ENCODE results near the gene PTPRK. TPM values are rescaled to one million over a fixed set of nuclear protein-coding genes. Genes with fewer than 3 reads are reported as not detected.

The PTPRK gene
- total RNA-seq, 2 donors from 2014 or later = 60.6 to 121 TPM

DNA sequence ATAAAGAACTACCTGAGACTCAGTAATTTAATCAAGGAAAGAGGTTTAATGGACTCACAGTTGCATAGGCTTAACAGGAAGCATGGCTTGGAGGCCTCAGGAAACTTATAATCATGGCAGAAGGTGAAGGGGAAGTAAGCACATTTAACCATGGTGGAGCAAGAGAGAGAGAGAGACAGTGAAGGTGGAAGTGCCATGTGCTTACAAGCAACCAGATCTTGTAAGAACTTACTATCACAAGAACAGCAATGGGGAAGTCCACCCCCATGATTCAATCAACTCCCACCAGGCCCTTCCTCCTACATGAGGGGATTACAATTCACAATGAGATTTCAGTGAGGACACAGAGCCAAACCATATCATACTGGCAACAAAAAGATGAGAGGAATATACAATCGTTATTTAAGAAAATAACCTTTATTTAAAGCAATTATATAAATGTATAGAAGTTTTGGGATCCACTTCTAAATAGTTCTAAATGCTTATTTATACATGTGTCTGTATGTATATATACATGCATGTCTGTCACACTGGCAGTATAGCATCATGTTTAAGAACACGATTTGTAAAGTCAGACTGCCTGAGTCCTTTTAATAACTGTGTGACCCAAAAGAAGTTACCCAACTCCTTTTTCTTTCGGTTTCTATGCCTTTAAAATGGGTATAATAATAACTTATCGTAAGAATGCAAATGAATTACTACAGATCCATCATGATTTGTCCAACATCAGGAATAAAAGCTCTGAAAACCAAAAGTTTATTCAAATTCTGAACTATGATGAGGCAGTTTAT lies 363.9 kb downstream of the PTPRK start:
- H3K4me3 ChIP-seq = no peak overlapping the region
- TF ChIP-seq, protein P1, sequence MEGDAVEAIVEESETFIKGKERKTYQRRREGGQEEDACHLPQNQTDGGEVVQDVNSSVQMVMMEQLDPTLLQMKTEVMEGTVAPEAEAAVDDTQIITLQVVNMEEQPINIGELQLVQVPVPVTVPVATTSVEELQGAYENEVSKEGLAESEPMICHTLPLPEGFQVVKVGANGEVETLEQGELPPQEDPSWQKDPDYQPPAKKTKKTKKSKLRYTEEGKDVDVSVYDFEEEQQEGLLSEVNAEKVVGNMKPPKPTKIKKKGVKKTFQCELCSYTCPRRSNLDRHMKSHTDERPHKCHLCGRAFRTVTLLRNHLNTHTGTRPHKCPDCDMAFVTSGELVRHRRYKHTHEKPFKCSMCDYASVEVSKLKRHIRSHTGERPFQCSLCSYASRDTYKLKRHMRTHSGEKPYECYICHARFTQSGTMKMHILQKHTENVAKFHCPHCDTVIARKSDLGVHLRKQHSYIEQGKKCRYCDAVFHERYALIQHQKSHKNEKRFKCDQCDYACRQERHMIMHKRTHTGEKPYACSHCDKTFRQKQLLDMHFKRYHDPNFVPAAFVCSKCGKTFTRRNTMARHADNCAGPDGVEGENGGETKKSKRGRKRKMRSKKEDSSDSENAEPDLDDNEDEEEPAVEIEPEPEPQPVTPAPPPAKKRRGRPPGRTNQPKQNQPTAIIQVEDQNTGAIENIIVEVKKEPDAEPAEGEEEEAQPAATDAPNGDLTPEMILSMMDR (IDR thresholded peaks at IDR 0.05) = no peak
- TF ChIP-seq POLR2A (IDR thresholded peaks at IDR 0.05) = no peak
- H3K36me3 ChIP-seq (replicated peaks in 1 of 2; ENCODE audit: insufficient read depth in 1 of 2, low read depth in 2 of 2) = no peaks in the 10 kb centered on the region
- H3K27ac ChIP-seq = no peak overlapping the region
- intact Hi-C loops (cut with DNase I) = no loop called here
- no peaks in the 10 kb centered on the region for H3K4me1 ChIP-seq
- DNase-seq (no peak), ATAC-seq (no peak)
- H3K9me3 ChIP-seq = no peaks in the 10 kb centered on the region
- no peaks in the 10 kb centered on the region for H3K27me3 ChIP-seq
- 93 to 94% methylated on average over 4 of the region's 4 CpGs for WGBS, 2 donors

DNA sequence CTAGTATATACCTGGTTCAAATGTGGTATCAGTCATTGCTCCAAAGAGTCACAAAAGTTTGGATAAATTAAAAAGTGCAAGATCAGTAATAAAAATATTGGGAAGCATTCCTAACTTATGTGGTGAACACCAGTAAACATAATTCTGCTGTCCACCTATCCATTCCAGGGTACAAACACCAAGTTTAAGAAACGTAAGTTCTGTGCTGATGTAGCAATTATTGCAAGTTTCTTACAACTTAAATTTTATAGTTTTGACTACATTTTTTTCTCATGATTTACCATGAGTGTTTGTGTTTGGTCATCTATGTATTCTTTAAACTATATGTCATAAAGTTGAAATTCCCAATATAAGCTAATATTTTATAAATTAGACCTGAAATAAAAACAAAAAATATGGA lies 364.6 kb downstream of the PTPRK start:
- no peaks in the 10 kb centered on the region for H3K9me3 ChIP-seq
- no peak for TF ChIP-seq POLR2A (IDR thresholded peaks at IDR 0.05)
- TF ChIP-seq, protein P1 (IDR thresholded peaks at IDR 0.05) = no peak
- no peaks in the 10 kb centered on the region for H3K27me3 ChIP-seq
- ATAC-seq (no peak), DNase-seq (no peak)
- intact Hi-C loops (cut with DNase I) = no loop called here
- H3K27ac ChIP-seq = no peak overlapping the region
- H3K4me1 ChIP-seq = no peaks in the 10 kb centered on the region
- H3K4me3 ChIP-seq = no peak overlapping the region
- 98 to 100% methylated on average over 1 of the region's 1 CpG for WGBS, 2 donors
- H3K36me3 ChIP-seq (replicated peaks in 1 of 2; ENCODE audit: insufficient read depth in 1 of 2, low read depth in 2 of 2) = no peaks in the 10 kb centered on the region

DNA sequence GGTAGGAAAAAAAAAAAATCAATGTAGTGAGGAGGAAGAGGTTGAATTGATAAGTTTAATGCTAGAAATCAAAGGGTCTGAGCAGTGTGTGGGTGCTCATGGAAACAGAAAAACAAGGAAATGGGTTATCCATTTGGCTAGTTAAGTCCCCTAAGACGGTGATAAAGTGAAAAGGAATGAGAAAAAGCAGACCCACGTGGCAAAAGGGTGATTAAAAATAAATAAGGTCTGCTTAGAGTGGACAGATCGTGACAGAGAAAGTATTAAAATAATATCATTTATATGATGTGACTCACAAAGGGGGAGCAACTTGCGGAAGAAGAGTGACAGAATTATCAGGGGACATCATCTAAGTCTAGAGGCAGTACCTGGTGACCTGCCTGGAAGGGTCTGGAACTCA lies 367.8 kb downstream of the PTPRK start:
- Histone ChIP-seq H3K36me3 (replicated peaks in 1 of 2; ENCODE audit: insufficient read depth in 1 of 2, low read depth in 2 of 2) (no peaks in the 10 kb centered on the region), H3K4me3 (no peak overlapping the region), H3K9me3 (no peaks in the 10 kb centered on the region), H3K27ac (no peak overlapping the region), H3K27me3 (no peaks in the 10 kb centered on the region), H3K4me1 (no peaks in the 10 kb centered on the region)
- intact Hi-C loops (cut with DNase I) = no loop called here
- WGBS, 2 donors = 60 to 81% methylated on average over 4 of the region's 4 CpGs
- ATAC-seq (no peak), DNase-seq (no peak)
- TF ChIP-seq, protein P1 (IDR thresholded peaks at IDR 0.05) = no peak
- TF ChIP-seq POLR2A (IDR thresholded peaks at IDR 0.05) = no peak

DNA sequence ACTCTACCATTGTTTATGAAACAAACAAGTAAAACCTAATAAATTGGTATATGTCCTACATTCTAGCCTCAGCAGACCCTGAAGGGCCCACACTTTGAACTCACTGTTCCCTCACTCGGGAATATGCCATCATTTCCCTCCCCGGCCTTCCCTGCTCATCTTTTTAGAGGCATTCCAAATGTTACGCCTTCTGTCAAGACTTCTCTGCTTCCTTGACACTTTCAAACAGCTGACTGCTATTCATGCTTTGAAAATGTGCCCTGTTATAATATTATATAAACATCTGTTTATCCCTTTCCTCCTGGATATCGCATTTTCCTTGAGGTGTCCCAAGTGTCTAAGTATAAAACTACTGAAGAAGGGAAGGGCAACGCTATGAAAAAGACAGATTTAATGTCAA lies 370.0 kb downstream of the PTPRK start:
- TF ChIP-seq, protein P1 (IDR thresholded peaks at IDR 0.05) = no peak
- no peak for TF ChIP-seq POLR2A (IDR thresholded peaks at IDR 0.05)
- H3K36me3 ChIP-seq (replicated peaks in 1 of 2; ENCODE audit: insufficient read depth in 1 of 2, low read depth in 2 of 2) = no peaks in the 10 kb centered on the region
- no peaks in the 10 kb centered on the region for H3K27me3 ChIP-seq
- H3K4me1 ChIP-seq = no peaks in the 10 kb centered on the region
- intact Hi-C loops (cut with DNase I) = no loop called here
- H3K27ac ChIP-seq = no peak overlapping the region
- H3K4me3 ChIP-seq = no peak overlapping the region
- no peak for ATAC-seq
- WGBS, 2 donors = 92 to 94% methylated on average over 5 of the region's 5 CpGs
- no peak for DNase-seq
- no peaks in the 10 kb centered on the region for H3K9me3 ChIP-seq

DNA sequence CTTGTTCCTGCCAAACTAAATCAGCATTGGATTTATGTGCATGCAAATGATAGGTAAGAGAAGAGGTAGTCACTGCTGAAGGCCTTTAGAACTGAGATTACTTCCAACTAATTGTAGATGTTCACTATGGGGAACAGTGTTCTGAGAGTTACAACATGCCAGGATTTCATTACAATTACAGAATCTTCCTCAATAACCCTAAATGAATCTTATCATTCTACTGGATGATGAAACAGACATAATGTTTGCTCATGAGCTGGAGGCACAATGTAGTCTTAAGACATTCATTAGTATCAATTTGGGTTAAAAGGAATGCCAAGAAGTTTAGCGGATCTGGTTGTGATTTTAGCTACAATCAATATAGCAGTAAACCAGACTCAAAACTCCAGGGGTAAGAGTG lies 370.6 kb downstream of the PTPRK start:
- no peak for ATAC-seq
- H3K27me3 ChIP-seq = no peaks in the 10 kb centered on the region
- H3K9me3 ChIP-seq = no peaks in the 10 kb centered on the region
- H3K27ac ChIP-seq = no peak overlapping the region
- H3K4me3 ChIP-seq = no peak overlapping the region
- 92 to 100% methylated on average over 1 of the region's 1 CpG for WGBS, 2 donors
- TF ChIP-seq, protein P1 (IDR thresholded peaks at IDR 0.05) = no peak
- no peak for TF ChIP-seq POLR2A (IDR thresholded peaks at IDR 0.05)
- no peak for DNase-seq
- no peaks in the 10 kb centered on the region for H3K36me3 ChIP-seq (replicated peaks in 1 of 2; ENCODE audit: insufficient read depth in 1 of 2, low read depth in 2 of 2)
- H3K4me1 ChIP-seq = peaks cover under 1% of the 10 kb centered on the region
- intact Hi-C loops (cut with DNase I) = no loop called here
